GM18873 (cell line): ENCODE data around the gene KLHL29.

Experiments used
- ATAC-seq: cut with Tn5 transposase; IDR thresholded peaks from one replicate; pipeline ENCODE4 v1.9.1; 2021; ENCODE audit warnings: mild to moderate bottlenecking, moderate library complexity, moderate number of reproducible peaks; ENCODE audit not compliant: unreplicated experiment, low FRiP score

Gene KLHL29

GRCh38 chr2:23618794-23619530, 234.0 kb downstream of the KLHL29 start:
- no peak for ATAC-seq

GRCh38 chr2:23619941-23620340, 235.0 kb downstream of the KLHL29 start:
- no peak for ATAC-seq

DNA sequence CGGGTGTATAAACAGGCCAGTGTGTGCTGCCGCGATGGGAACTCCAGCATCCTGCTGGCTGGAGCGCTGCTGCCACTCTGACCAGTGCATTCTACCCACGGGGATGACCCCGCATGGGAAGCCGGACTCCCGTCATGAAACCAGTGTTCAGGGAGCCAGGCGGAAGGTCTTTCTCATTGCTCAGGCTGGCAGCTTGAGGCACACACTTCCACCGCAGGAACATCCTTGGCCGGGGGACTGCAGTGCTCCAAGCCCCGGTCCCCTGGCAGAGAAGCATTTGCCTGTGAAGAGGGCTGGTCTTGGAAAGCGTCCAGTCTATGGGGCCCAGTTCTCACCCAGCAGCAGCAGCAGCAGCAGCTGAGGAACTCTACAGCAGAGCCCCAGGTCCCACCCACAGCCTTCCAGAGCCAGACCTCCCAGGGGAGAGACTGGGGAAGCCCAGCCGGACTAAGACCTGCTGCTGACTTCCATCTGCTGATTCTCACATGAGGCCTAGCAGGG, 235.9 kb downstream of the KLHL29 start:
- no peak for ATAC-seq

GRCh38 chr2:23621616-23622015, 236.6 kb downstream of the KLHL29 start:
- ATAC-seq, result no peak

DNA sequence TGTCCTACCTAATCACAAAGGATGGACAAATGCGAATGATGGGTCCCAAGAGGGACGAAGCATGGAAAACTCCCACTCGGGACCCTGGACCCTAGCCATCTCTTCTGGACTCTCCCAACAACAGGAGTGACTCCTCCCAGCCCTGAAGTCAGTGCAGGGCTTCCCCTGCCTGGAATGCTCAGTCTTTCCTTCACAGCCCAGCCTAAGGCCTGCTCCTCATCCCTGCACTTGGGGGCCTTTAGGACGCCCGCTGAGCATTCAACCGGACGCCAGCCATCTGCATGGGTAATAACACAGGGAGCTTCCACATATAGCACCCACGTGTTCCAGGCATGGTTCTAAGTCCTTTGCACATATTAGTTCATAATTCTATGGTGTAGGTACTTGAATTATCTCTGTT, 237.5 kb downstream of the KLHL29 start:
- ATAC-seq, result no peak

DNA sequence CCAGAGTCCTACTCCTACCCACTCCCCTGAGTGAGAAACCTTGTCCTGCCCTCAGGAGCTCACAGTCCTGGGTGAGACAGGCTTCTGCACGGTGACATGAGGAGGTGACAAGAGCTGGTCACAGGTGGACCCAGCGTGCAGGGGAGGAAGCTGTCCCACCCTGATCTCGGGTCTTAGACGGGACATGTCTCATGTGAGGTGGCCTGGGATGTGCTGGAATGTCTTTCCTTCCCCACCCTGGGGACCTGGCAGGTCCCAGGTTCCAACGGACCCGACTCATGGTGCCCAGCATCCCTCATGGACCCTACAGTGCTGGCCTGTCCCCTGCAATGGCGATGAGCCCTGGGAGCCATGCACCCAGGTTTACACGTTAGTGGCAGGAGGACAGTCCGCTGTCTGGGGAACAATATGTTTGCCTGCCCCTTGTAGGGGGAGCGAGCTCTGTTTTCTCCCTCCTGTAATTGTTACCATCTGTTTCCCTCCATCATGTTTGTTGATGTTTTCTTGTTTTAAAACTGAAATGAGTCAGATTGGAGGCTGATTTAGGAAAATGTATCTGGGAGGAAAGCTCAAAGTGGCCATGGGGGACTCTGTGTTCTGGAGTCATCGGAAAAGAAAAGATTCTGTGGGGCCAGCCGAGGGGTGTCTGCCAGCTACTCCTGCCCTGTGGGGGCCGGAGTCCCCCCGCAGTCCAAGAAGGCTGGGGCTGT, 238.1 kb downstream of the KLHL29 start:
- ATAC-seq, result no peak

- no peak for ATAC-seq
These were observed 239.4 kb downstream of the KLHL29 start for GRCh38 chr2:23624378-23624777.

DNA sequence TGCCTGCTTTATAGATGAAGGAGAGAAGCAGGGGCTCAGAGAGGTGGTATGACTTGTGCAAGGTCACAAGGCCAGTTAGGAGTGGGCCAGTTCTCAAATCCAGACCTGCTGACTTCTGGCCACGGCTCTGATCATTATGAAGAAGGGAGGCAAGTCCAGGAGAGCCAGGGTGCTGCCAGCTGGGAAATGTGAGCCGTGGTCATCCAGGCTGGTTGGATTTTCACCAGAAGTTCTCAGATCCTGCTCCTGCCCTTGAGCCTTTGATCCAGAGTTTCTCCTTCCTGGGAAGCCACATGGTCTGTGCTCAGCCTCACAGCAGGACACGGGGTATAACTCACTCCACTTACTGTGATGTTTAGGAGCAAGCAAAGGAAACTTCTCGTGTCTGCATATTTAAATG, 239.9 kb downstream of the KLHL29 start:
- ATAC-seq, result no peak

DNA sequence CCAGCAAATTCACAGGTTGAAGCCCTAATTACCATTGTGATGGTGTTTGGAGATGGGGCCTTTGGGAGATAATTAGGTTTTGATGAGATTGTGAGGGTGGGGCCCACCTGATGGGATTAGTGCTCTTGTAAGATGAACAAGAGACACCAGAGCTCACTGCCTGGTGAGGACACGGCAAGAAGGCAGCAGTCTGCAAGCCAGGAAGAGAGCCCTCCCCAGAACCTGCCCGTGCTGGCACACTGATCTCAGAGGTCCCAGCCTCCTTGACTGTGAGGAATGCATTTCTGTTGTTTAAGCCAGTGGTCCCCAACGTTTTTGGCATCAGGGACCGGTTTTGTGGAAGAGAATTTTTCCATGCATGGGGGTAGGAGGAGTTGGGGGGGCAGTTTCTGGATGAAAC, 240.7 kb downstream of the KLHL29 start:
- ATAC-seq, result no peak

GRCh38 chr2:23626701-23627230, 241.8 kb downstream of the KLHL29 start:
- ATAC-seq, result no peak

GRCh38 chr2:23627236-23628009, 242.4 kb downstream of the KLHL29 start:
- ATAC-seq, result no peak

GRCh38 chr2:23628926-23629771, 244.2 kb downstream of the KLHL29 start:
- ATAC-seq, result no peak

DNA sequence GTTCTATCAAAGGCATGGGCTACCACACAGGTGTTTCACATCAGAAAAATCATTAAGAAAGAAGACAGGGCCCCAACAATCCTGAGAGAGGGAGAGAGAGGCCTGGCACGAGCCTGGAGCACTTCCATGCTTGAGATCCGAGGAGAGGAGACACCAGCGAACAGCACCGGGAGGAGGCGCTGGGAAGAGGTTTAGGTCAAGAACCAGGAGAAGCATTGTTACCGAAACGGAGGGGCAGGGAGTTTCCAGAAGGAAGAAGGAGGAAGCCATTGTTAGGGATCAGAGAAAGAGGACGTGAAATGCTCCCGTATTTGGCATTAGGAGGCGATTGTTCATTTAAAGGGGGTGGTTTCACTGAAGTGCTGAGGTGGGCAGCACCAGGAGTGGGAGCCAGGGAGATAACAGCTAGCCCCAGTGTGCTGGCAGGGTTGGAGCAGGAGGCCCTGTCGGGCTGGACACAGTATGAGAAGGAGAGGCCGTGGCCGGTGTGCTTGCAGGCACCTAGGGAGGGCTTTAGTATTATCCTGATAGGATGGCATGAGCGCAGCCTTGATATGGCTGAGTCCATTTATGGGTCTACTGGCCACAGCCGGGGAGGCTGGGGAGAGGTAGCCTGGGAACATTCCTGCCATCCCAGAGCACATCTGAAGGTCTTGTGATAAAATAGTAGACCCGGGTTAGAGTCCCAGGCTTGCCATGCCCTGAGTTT, 244.9 kb downstream of the KLHL29 start:
- no peak for ATAC-seq

DNA sequence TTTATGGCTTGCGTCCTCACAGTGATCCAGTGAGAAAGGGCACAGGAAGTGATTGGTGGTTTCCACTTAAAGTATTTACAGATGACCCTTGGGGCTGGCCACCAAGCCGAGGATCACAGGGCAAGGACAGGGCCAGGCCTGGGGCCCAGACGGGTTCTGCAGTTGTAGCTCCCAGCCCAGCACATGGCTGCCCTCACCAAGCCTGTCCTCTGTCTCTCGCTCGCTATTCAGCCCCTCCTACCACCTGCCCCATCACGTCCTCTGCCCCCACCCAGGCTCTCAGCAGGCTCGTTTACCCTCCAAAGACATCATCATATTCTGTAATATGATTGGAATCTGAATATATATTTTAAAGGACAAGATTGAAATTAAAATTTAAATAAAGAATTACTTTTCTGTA, 246.0 kb downstream of the KLHL29 start:
- ATAC-seq, result no peak

DNA sequence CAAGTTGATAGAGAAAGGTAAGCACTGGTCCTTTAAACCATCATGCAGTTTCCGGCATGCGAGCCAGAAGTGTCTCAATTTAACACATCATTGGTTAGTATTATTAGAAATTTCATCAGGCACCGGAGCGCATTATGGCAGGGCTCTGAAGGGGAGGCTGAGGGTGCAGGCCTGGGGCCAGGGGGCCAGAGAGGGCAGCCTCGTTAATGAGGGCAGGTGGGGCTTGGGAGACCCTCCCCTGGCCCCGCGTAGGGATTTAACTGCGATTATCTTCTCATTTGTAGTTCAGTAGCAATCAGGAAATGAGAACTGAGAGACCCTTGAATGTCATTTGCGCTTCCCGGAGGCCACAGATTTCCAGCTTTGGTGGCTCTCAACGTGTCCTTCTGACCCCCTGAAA, 246.4 kb downstream of the KLHL29 start:
- ATAC-seq, result no peak

DNA sequence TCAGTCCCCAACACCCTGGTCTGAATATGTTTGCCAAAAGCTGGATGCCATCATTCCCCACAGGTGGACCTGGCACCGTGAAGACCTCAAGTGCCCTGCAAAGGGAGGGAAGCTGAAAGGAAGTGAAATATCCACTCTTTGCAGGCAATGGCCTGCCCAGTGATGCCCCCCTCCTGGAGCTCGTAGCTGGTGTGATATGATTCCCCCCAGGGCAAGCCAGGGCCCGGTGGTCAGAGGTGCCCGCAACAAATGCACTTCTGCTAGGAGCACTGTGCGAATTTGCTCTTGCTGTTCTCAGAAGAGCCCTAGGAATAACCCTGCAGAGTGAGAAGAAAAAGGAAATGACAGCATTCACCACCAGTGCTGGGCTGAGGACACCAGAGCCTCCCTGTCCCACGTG, 247.4 kb downstream of the KLHL29 start:
- no peak for ATAC-seq

- ATAC-seq, result no peak
These were observed 247.9 kb downstream of the KLHL29 start for GRCh38 chr2:23632831-23633395.

GRCh38 chr2:23633966-23634365, 249.0 kb downstream of the KLHL29 start:
- ATAC-seq, result no peak
